ENCODE measurements around the gene PSMG3. TPM values are rescaled to one million over a fixed set of nuclear protein-coding genes. Genes with fewer than 3 reads are reported as not detected.

PSMG3 gene
- total RNA-seq (25.5 and 28.4 TPM in 2 replicates), polyA plus RNA-seq (40.4 and 49.7 TPM in 2 replicates), polyA minus RNA-seq (11.4 and 14.3 TPM in 2 replicates), Bru-seq, nascent RNA (percentile 64 among the genes with signal in this experiment), BruChase-seq, experiment 1, labeled RNA remaining after a 6-hour chase (percentile 68 among the genes with signal in this experiment), BruChase-seq, experiment 2, labeled RNA remaining after a 2-hour chase (percentile 63 among the genes with signal in this experiment)
- polyA plus RNA-seq (2011; cell fraction: cytosol; rRNA removed) = 48.3 and 57.1 TPM in 2 replicates
- polyA plus RNA-seq (2011; cell fraction: nucleus; rRNA removed) = 29.1 and 31.2 TPM in 2 replicates
- polyA plus RNA-seq (2012) = 18.9 and 27.6 TPM in 2 replicates
- polyA minus RNA-seq (2011; cell fraction: cytosol; rRNA and poly(A)+ RNA removed) = 39.1 TPM
- 4.4 and 6.7 TPM in 2 replicates for polyA minus RNA-seq (2011; cell fraction: nucleus; rRNA and poly(A)+ RNA removed)
- long read RNA-seq, transcript PSMG3-203 (3 exons, 774 nt) = minor isoform, 10 of 51 reads
- long read RNA-seq, transcript PSMG3-202 (2 exons, 1,391 nt) = major isoform, 25 of 51 reads
- long read RNA-seq, partial matches to known transcripts = 3 of 51 reads
- long read RNA-seq, other reads (novel, unspliced or antisense) = 9 of 51 reads

- H3K36me3 ChIP-seq (ENCODE audit: control insufficient read depth in 2 of 2, extremely low read depth in 1 of 2, insufficient read depth in 2 of 2, low read length in 2 of 2) = peaks cover 5 to 11% of the 10 kb centered on the region in 2 experiments
- dilution Hi-C loops (cut with MboI; ENCODE audit: extremely low pct_ligation_motif_present, low sequenced_read_pairs) = no loop called here
- H3K9ac ChIP-seq (replicated peaks; ENCODE audit: extremely low read depth, insufficient read depth, low read length) = peak within 1 kb of the TSS; percentile 98
- FAIRE-seq (peak; percentile 67), DNase-seq (ENCODE audit: low read depth, low spot score) (peak; percentile 78)
- peak within 1 kb of the TSS; percentile 85 for H2AFZ ChIP-seq (ENCODE audit: low read depth, low read length)
- intact Hi-C loops (cut with micrococcal nuclease) = loop anchor here (2.0 to 10.0 kb wide), 3 partner anchors 37 to 865 kb away; no protein-coding TSS in a partner anchor
- H3K9me1 ChIP-seq (replicated peaks; ENCODE audit: control insufficient read depth, extremely low read depth, insufficient read depth, low read length) = no peaks in the 10 kb centered on the region
- H3K4me3 ChIP-seq (replicated peaks in 1 of 3; ENCODE audit: insufficient read depth in 1 of 3, low read depth in 1 of 3, low read length in 3 of 3) = peak within 1 kb of the TSS; percentile 90 to 93 (median 93)
- H3K27ac ChIP-seq (ENCODE audit: insufficient read depth, low read depth, low read length) = peak within 1 kb of the TSS; percentile 93
- no peaks in the 10 kb centered on the region for H3K27me3 ChIP-seq (ENCODE audit: control insufficient read depth in 2 of 2, insufficient read depth in 2 of 2, low read length in 2 of 2)
- no peaks in the 10 kb centered on the region for H3K9me3 ChIP-seq (replicated peaks; ENCODE audit: control insufficient read depth, insufficient read depth, low read length)
- ChIA-PET POLR2A (interaction anchor here (0.7 kb wide), 1 partner anchor 806 kb away, joined by 4 read pairs; no protein-coding TSS in a partner anchor), CTCF (interaction anchor here (0.9 to 1.3 kb wide), 2 partner anchors 9 to 778 kb away, joined by 3 to 4 read pairs; no protein-coding TSS in a partner anchor)
- H3K4me2 ChIP-seq (ENCODE audit: insufficient read depth, low read length) = peak within 1 kb of the TSS; percentile 80
- BruUV-seq (replicated peaks) = no TSS peak
- H3K79me2 ChIP-seq (ENCODE audit: control insufficient read depth, insufficient read depth, low read length) = peaks cover 6% of the 10 kb centered on the region
- H4K20me1 ChIP-seq (replicated peaks; ENCODE audit: control insufficient read depth, extremely low read depth, insufficient read depth, low read length) = no peaks in the 10 kb centered on the region
- peaks cover 3% of the 10 kb centered on the region for H3K4me1 ChIP-seq (ENCODE audit: control insufficient read depth, extremely low read depth, insufficient read depth, low read length)
- peak; percentile 99 for TF ChIP-seq POLR2AphosphoS5 (IDR thresholded peaks at IDR 0.05; ENCODE audit: insufficient read depth, low read depth, low read length)
- no peak for TF ChIP-seq FOS (IDR thresholded peaks at IDR 0.05; ENCODE audit: borderline replicate concordance, insufficient read depth, low read length)
- peak; percentile 93 for TF ChIP-seq POLR2A (IDR thresholded peaks at IDR 0.05; ENCODE audit: low read depth, low read length)
- TF ChIP-seq MAX (IDR thresholded peaks at IDR 0.05; ENCODE audit: insufficient read depth, insufficient read length) = no peak
- no peak for TF ChIP-seq GATA2 (IDR thresholded peaks at IDR 0.05; ENCODE audit: insufficient read depth, insufficient read length, low read depth, low read length)
- TF ChIP-seq JUN (IDR thresholded peaks at IDR 0.05; ENCODE audit: borderline replicate concordance, insufficient read depth, insufficient read length, low read depth) = no peak
- TF ChIP-seq CTCF (IDR thresholded peaks at IDR 0.05; ENCODE audit: extremely low read depth in 1 of 2, insufficient read depth in 1 of 2, low read depth in 1 of 2, low read length in 2 of 2) = peak in 1 of 2 donors; percentile 33
Observed at GRCh38 chr7:1569833-1570632, at the start of gene PSMG3. Gene PSMG3 (minus strand): TSS chr7:1570032. CDS start chr7:1569339, 693 bp downstream.
